ENCODE measurements around the gene POLR1A. TPM values are rescaled to one million over a fixed set of nuclear protein-coding genes. Genes with fewer than 3 reads are reported as not detected.

POLR1A gene
- total RNA-seq, 1 donor from 2014 or later = 45.2 TPM

DNA sequence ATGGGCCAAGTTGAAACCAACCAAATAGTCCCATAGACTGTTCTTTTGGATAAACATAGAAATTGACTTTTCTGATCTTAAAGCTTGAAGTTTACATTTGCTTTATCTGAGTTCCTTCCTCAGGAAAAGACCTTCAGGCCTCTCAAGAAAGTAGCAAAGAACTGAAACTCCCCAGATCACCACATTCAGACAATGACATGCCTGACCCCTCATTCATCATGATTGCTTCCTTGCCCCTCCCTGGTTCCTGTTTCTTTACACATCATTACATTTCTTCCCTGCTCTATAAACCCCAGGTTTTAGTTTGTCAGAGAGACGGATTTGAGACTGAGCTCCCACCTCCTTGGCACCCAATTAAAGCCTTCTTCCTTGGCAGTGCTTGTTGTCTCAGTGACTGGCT, 133.3 kb downstream of the POLR1A start:
- no peak overlapping the region for H3K4me3 Mint-ChIP-seq (ENCODE audit: unreplicated experiment)
- no peaks in the 10 kb centered on the region for H3K4me1 Mint-ChIP-seq (ENCODE audit: low read depth, unreplicated experiment)
- H3K27me3 Mint-ChIP-seq (ENCODE audit: low read depth, unreplicated experiment) = peaks cover 25% of the 10 kb centered on the region

GRCh38 chr2:85971366-85971765, 134.3 kb downstream of the POLR1A start:
- Histone ChIP-seq H4K20me1 (ENCODE audit: insufficient read depth, low read length) (no peaks in the 10 kb centered on the region), H3K36me3 (ENCODE audit: insufficient read depth, low read length) (no peaks in the 10 kb centered on the region), H2AFZ (ENCODE audit: low read depth, low read length) (no peak overlapping the region), H3K4me1 (ENCODE audit: insufficient read depth, low read length) (no peaks in the 10 kb centered on the region), H3K4me3 (ENCODE audit: insufficient read depth, low read depth, low read length) (no peak overlapping the region), H3K79me2 (ENCODE audit: insufficient read depth, low read length) (no peaks in the 10 kb centered on the region), H3K27ac (ENCODE audit: low read depth, low read length) (no peak overlapping the region), H3K27me3 (ENCODE audit: insufficient read depth, low read length) (peaks cover 10% of the 10 kb centered on the region), H3K4me2 (ENCODE audit: low read length) (no peak overlapping the region), H3K9me3 (ENCODE audit: insufficient read depth, low read depth, low read length) (no peaks in the 10 kb centered on the region), H3K9ac (ENCODE audit: low read length) (no peak overlapping the region)
- FAIRE-seq = no peak
- Mint-ChIP-seq H3K27me3 (ENCODE audit: low read depth, unreplicated experiment) (peaks cover 24% of the 10 kb centered on the region), H3K9me3 (ENCODE audit: unreplicated experiment) (peaks cover 13% of the 10 kb centered on the region), H3K27ac (ENCODE audit: unreplicated experiment) (no peak overlapping the region), H3K4me1 (ENCODE audit: low read depth, unreplicated experiment) (no peaks in the 10 kb centered on the region), H3K36me3 (ENCODE audit: low read depth, unreplicated experiment) (no peaks in the 10 kb centered on the region), H3K4me3 (ENCODE audit: unreplicated experiment) (no peak overlapping the region)
- TF ChIP-seq EZH2 (IDR thresholded peaks at IDR 0.05; ENCODE audit: insufficient read depth, low read length) (no peak), CTCF (IDR thresholded peaks at IDR 0.05; ENCODE audit: insufficient read depth, low read depth, low read length) (no peak)
- DNase-seq (ENCODE audit: low read depth) = peak; percentile 61

More for the DNA sequence above, 133.3 kb downstream of the POLR1A start:
- Mint-ChIP-seq H3K27ac (ENCODE audit: unreplicated experiment) (no peak overlapping the region), H3K9me3 (ENCODE audit: unreplicated experiment) (peaks cover 7% of the 10 kb centered on the region), H3K36me3 (ENCODE audit: low read depth, unreplicated experiment) (no peaks in the 10 kb centered on the region)
- H3K4me3 ChIP-seq (ENCODE audit: insufficient read depth, low read depth, low read length) = no peak overlapping the region
- H3K4me1 ChIP-seq (ENCODE audit: insufficient read depth, low read length) = no peaks in the 10 kb centered on the region
- H3K9ac ChIP-seq (ENCODE audit: low read length) = no peak overlapping the region
- no peaks in the 10 kb centered on the region for H3K36me3 ChIP-seq (ENCODE audit: insufficient read depth, low read length)
- TF ChIP-seq CTCF (IDR thresholded peaks at IDR 0.05; ENCODE audit: insufficient read depth, low read depth, low read length) = no peak
- TF ChIP-seq EZH2 (IDR thresholded peaks at IDR 0.05; ENCODE audit: insufficient read depth, low read length) = no peak
- H3K79me2 ChIP-seq (ENCODE audit: insufficient read depth, low read length) = no peaks in the 10 kb centered on the region
- H3K27me3 ChIP-seq (ENCODE audit: insufficient read depth, low read length) = peaks cover 15% of the 10 kb centered on the region
- no peak overlapping the region for H3K27ac ChIP-seq (ENCODE audit: low read depth, low read length)
- FAIRE-seq (no peak), DNase-seq (ENCODE audit: low read depth) (no peak)
- no peak overlapping the region for H3K4me2 ChIP-seq (ENCODE audit: low read length)
- no peaks in the 10 kb centered on the region for H4K20me1 ChIP-seq (ENCODE audit: insufficient read depth, low read length)
- no peak overlapping the region for H2AFZ ChIP-seq (ENCODE audit: low read depth, low read length)
- H3K9me3 ChIP-seq (ENCODE audit: insufficient read depth, low read depth, low read length) = no peaks in the 10 kb centered on the region

Other genes starting within 250 kb of the POLR1A start
- gene ST3GAL5, start 216.9 kb downstream of the POLR1A start, total RNA-seq = 20.0 and 28.2 TPM in 2 replicates
- gene PTCD3, start 349 bp upstream of the POLR1A start, total RNA-seq = 61.7 and 74.5 TPM in 2 replicates
- 99.3 and 99.4 TPM in 2 replicates for gene IMMT, start 89.6 kb upstream of the POLR1A start, total RNA-seq
- gene MRPL35, start 93.6 kb upstream of the POLR1A start, total RNA-seq = 31.4 and 35.2 TPM in 2 replicates
- gene REEP1, start 231.7 kb upstream of the POLR1A start, total RNA-seq = 0.61 and 1.1 TPM in 2 replicates